ENCODE data around the gene IGF2BP2. TPM values are rescaled to one million over a fixed set of nuclear protein-coding genes. Genes with fewer than 3 reads are reported as not detected.
"Not testable (repeated sequence)": the region's sequence is repeated elsewhere in the genome, so short reads cannot be mapped to it uniquely, and the experiment has no call there.

Gene IGF2BP2
- total RNA-seq, 2 donors from 2014 or later: 143 to 162 TPM

DNA sequence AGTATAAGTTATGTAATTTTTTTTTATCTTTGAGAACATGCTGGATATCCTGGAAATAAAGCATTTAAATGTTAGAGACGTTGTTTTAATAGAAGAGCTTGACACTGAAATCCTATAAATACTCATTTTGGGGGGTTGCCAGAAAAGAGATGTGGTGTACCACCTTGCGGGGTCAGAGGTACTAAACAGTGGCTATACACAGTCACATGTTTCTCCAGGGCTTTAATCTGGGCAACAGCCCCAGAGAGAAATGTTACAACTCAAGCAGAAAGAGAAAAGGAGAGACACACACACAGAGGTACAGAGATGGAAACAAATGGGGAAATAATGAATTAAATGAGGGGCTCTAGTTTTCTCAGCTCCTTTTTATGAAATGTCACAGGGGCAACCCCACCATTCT lies 124.9 kb downstream of the IGF2BP2 start:
- H3K4me1 ChIP-seq (ENCODE audit: control insufficient read depth, insufficient read depth, low read length): peaks cover 3% of the 10 kb centered on the region
- H3K9me3 ChIP-seq (ENCODE audit: control insufficient read depth, low read length): no peaks in the 10 kb centered on the region
- H3K4me3 ChIP-seq (ENCODE audit: low read length): no peak overlapping the region
- WGBS, 2 experiments (ENCODE audit: insufficient coverage in 1 of 2, insufficient read length in 1 of 2): 94 to 100% methylated on average over 1 to 2 of the region's 2 CpGs
- Mint-ChIP-seq H3K9me3 (no peaks in the 10 kb centered on the region), H3K27ac (no peak overlapping the region), H3K4me3 (no peak overlapping the region), H3K4me1 (peaks cover 34% of the 10 kb centered on the region), H3K36me3 (ENCODE audit: low read depth) (peaks cover 12% of the 10 kb centered on the region), H3K27me3 (ENCODE audit: insufficient read depth) (no peaks in the 10 kb centered on the region)
- H3K27me3 ChIP-seq (ENCODE audit: control insufficient read depth, insufficient read depth, low read length, poor library complexity, severe bottlenecking): no peaks in the 10 kb centered on the region
- no peak overlapping the region for H3K9ac ChIP-seq (ENCODE audit: extremely low read depth, low read length, poor library complexity, severe bottlenecking)
- DNase-seq: no peak
- no peaks in the 10 kb centered on the region for H3K36me3 ChIP-seq (ENCODE audit: control insufficient read depth, insufficient read depth, low read length)
- H3K27ac ChIP-seq (ENCODE audit: low read depth, low read length): no peak overlapping the region
- TF ChIP-seq, protein P1, sequence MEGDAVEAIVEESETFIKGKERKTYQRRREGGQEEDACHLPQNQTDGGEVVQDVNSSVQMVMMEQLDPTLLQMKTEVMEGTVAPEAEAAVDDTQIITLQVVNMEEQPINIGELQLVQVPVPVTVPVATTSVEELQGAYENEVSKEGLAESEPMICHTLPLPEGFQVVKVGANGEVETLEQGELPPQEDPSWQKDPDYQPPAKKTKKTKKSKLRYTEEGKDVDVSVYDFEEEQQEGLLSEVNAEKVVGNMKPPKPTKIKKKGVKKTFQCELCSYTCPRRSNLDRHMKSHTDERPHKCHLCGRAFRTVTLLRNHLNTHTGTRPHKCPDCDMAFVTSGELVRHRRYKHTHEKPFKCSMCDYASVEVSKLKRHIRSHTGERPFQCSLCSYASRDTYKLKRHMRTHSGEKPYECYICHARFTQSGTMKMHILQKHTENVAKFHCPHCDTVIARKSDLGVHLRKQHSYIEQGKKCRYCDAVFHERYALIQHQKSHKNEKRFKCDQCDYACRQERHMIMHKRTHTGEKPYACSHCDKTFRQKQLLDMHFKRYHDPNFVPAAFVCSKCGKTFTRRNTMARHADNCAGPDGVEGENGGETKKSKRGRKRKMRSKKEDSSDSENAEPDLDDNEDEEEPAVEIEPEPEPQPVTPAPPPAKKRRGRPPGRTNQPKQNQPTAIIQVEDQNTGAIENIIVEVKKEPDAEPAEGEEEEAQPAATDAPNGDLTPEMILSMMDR (conservative IDR thresholded peaks at IDR 0.05): no peak

DNA sequence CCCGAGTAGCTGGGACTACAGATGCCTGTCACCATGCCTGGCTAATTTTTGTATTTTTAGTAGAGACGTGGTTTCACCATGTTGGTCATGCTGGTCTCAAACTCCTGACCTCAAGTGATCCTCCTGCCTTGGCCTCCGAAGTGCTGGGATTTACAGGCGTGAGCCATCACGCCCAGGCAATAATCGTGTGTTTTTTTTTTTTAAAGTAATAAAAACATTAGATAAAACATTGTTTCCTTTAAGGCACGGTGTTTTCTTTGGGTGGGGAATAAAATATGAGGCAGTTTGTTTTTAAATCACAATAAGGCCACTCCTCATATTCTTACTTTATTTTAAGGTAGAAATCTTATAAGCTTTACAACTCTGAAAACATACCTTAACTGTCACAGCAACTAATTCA lies 127.6 kb downstream of the IGF2BP2 start:
- not testable (repeated sequence) for H3K4me3 Mint-ChIP-seq; H3K4me3 ChIP-seq (ENCODE audit: low read length); H3K27ac Mint-ChIP-seq; DNase-seq; H3K9me3 ChIP-seq (ENCODE audit: control insufficient read depth, low read length); H3K27me3 Mint-ChIP-seq (ENCODE audit: insufficient read depth); H3K4me1 ChIP-seq (ENCODE audit: control insufficient read depth, insufficient read depth, low read length); H3K9ac ChIP-seq (ENCODE audit: extremely low read depth, low read length, poor library complexity, severe bottlenecking); H3K9me3 Mint-ChIP-seq; H3K27me3 ChIP-seq (ENCODE audit: control insufficient read depth, insufficient read depth, low read length, poor library complexity, severe bottlenecking)
- peaks cover 17% of the 10 kb centered on the region for H3K36me3 Mint-ChIP-seq (ENCODE audit: low read depth)
- 98 to 100% methylated on average over 2 to 5 of the region's 7 CpGs for WGBS, 2 experiments (ENCODE audit: insufficient coverage in 1 of 2, insufficient read length in 1 of 2)
- H3K4me1 Mint-ChIP-seq: peaks cover 21% of the 10 kb centered on the region
- Histone ChIP-seq H3K27ac (ENCODE audit: low read depth, low read length) (peak overlapping the region; percentile 10), H3K36me3 (ENCODE audit: control insufficient read depth, insufficient read depth, low read length) (peaks cover 21% of the 10 kb centered on the region)

DNA sequence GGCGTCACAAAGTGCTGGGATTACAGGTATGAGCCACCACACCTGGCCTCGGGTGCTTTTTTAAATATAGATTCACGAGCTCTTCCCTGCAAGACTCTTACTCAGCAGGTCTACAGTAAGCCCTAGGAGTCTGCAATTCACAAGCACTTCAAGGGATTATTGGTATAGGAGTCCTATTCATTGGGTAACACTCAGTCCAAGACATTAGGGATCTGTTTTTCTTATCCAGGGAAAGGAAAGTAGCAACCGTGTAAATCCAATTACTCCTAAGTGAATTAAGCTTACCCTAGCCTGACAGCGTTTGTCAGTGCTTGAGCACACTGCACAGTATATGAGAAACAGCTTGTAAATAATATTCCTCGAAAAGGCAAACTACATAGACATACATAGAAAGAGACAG lies 128.8 kb downstream of the IGF2BP2 start:
- DNase-seq: no peak
- Histone ChIP-seq H3K27me3 (ENCODE audit: control insufficient read depth, insufficient read depth, low read length, poor library complexity, severe bottlenecking) (no peaks in the 10 kb centered on the region), H3K9me3 (ENCODE audit: control insufficient read depth, low read length) (no peaks in the 10 kb centered on the region), H3K27ac (ENCODE audit: low read depth, low read length) (no peak overlapping the region), H3K9ac (ENCODE audit: extremely low read depth, low read length, poor library complexity, severe bottlenecking) (no peak overlapping the region), H3K4me1 (ENCODE audit: control insufficient read depth, insufficient read depth, low read length) (no peaks in the 10 kb centered on the region), H3K4me3 (ENCODE audit: low read length) (no peak overlapping the region), H3K36me3 (ENCODE audit: control insufficient read depth, insufficient read depth, low read length) (peaks cover 33% of the 10 kb centered on the region)
- H3K36me3 Mint-ChIP-seq (ENCODE audit: low read depth): peaks cover 27% of the 10 kb centered on the region
- peaks cover 11% of the 10 kb centered on the region for H3K4me1 Mint-ChIP-seq
- no peak overlapping the region for H3K4me3 Mint-ChIP-seq
- TF ChIP-seq, protein P1 (conservative IDR thresholded peaks at IDR 0.05): no peak
- no peaks in the 10 kb centered on the region for H3K27me3 Mint-ChIP-seq (ENCODE audit: insufficient read depth)
- no peak overlapping the region for H3K27ac Mint-ChIP-seq
- no peaks in the 10 kb centered on the region for H3K9me3 Mint-ChIP-seq
- 89 to 97% methylated on average over 3 to 6 of the region's 6 CpGs for WGBS, 2 experiments (ENCODE audit: insufficient coverage in 1 of 2, insufficient read length in 1 of 2)

DNA sequence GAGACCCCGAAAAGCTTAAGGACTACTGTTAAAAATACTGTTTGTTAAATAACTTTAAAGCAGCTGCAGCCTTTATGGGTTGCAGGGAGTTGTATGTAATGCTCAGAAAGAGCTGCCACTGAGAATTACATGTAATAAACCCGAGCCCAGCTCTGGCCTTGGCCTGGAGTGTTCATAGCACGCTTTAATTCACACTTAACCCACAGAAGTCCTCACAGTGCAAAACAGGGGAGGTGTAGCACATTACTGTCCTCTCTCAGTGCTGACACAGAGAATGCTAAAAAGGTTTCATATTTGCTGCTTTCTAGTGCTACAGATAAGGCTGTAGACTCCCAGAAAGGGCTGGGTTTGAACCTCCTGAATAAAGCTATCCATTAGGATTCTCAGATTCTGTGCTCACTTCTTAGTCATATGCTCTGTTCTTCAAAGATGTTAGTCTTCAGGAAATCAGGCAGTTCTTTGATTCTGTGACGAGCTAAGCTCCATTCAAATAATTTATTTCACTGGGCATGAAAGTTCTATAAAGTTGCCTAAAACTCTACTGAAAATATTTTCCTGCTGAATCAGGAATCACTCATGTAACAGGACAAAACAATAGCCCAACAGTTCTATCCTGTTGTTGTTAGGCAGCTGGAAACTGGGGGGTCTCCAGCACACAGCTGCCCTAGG lies 130.7 kb downstream of the IGF2BP2 start:
- TF ChIP-seq, protein P1 (conservative IDR thresholded peaks at IDR 0.05): no peak
- Mint-ChIP-seq H3K9me3 (peaks cover 2% of the 10 kb centered on the region), H3K4me1 (peaks cover 11% of the 10 kb centered on the region), H3K27ac (no peak overlapping the region), H3K4me3 (no peak overlapping the region), H3K36me3 (ENCODE audit: low read depth) (peaks cover 37% of the 10 kb centered on the region), H3K27me3 (ENCODE audit: insufficient read depth) (no peaks in the 10 kb centered on the region)
- H3K36me3 ChIP-seq (ENCODE audit: control insufficient read depth, insufficient read depth, low read length): peaks cover 46% of the 10 kb centered on the region
- H3K27me3 ChIP-seq (ENCODE audit: control insufficient read depth, insufficient read depth, low read length, poor library complexity, severe bottlenecking): no peaks in the 10 kb centered on the region
- no peak for DNase-seq
- no peak overlapping the region for H3K4me3 ChIP-seq (ENCODE audit: low read length)
- WGBS, 2 experiments (ENCODE audit: insufficient coverage in 1 of 2, insufficient read length in 1 of 2): 96 to 100% methylated on average over 2 to 4 of the region's 4 CpGs
- H3K9me3 ChIP-seq (ENCODE audit: control insufficient read depth, low read length): no peaks in the 10 kb centered on the region
- no peaks in the 10 kb centered on the region for H3K4me1 ChIP-seq (ENCODE audit: control insufficient read depth, insufficient read depth, low read length)
- H3K9ac ChIP-seq (ENCODE audit: extremely low read depth, low read length, poor library complexity, severe bottlenecking): no peak overlapping the region
- H3K27ac ChIP-seq (ENCODE audit: low read depth, low read length): no peak overlapping the region

Data from endodermal cell (in vitro differentiated cells).